HG03108 (cell line): ENCODE data around the gene CRIM1.

ENCODE experiments used
- ATAC-seq: cut with Tn5 transposase; IDR thresholded peaks from one replicate; pipeline ENCODE4 v1.9.1; 2021; ENCODE audit warnings: moderate library complexity; ENCODE audit not compliant: unreplicated experiment

CRIM1 gene

DNA sequence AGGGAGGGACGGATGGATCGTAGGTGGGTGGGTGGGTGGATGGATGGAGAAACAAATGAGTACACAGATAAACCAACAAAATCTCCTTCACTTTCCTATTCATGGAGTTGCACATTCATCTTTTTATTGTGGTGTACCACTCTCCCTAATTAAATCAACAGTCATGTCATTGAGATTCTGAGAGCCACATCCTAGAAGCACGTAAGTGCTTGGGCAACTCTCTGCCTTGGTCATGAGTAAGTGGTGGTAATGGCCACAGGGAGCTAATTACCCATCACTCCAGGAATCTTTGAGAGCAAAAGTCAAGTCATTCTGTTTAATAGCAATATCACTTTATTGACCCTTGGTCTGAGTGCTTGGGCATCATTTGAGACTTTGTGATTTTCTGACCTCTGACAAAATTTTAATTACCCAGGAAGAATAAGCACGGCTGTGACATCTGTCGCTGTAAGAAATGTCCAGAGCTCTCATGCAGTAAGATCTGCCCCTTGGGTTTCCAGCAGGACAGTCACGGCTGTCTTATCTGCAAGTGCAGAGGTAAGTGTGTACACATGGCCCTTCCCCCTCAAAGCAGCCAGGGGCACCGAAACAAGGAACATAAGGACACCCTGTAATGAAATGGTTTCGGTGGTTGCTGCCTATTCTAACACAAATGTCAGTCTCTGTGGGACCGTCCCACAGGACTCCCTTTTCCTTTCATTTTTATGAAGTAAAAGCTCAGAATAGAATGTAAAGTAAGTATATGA is 156.5 kb downstream of the CRIM1 start:
- ATAC-seq: no peak

DNA sequence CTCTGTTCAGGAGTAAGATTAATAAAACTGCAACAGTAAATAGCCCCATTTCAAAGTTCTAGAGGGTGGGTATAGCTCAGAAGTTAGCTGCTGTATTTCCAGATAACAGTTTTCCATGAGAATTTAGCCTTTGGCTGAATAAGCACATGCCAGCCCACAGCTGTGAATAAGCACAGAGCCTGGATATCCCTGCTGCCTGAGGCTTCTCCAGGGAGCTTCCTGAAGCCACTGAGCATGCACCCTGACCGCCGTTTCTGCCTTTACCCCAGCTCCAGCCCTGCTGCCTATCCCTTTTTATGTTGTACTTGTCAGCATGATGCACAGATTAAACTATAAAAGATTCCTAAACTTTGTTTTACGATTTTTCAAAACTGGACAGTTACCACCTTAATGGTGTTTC is 157.1 kb downstream of the CRIM1 start:
- no peak for ATAC-seq

DNA sequence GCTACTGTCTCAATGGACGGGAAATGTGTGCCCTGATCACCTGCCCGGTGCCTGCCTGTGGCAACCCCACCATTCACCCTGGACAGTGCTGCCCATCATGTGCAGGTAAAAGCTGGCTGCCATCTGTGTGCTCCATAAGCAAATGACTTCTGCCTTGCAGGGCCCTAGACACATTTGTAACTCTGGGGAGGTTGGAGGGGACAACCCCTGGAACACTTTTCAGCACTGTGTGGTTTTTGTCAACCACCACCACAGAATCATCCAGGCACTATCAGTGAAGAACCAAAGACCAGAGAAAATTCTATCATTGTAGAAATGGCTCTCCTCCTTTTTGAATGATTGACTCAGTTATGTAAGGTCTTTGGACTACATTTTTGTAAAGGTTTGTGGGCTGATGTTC is 158.1 kb downstream of the CRIM1 start:
- ATAC-seq: no peak

DNA sequence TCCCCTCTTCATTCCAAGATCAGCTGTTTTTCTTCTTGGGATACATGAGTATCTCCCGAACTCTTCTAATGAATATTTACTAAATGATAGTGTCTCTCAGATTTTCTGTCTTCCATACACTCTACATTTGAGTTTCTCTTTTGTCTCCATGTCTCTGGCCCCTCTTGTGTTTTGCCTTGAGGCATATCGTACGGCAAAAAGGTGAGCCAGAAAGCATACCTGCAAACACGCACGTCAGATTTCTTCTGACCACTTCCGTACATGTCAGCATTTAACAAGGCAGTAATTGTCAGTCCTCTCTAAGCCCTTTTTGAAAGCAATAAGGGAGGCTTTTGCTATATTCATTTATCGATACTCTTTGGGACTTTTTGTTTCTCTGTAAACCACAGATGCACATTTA is 160.0 kb downstream of the CRIM1 start:
- ATAC-seq: no peak

DNA sequence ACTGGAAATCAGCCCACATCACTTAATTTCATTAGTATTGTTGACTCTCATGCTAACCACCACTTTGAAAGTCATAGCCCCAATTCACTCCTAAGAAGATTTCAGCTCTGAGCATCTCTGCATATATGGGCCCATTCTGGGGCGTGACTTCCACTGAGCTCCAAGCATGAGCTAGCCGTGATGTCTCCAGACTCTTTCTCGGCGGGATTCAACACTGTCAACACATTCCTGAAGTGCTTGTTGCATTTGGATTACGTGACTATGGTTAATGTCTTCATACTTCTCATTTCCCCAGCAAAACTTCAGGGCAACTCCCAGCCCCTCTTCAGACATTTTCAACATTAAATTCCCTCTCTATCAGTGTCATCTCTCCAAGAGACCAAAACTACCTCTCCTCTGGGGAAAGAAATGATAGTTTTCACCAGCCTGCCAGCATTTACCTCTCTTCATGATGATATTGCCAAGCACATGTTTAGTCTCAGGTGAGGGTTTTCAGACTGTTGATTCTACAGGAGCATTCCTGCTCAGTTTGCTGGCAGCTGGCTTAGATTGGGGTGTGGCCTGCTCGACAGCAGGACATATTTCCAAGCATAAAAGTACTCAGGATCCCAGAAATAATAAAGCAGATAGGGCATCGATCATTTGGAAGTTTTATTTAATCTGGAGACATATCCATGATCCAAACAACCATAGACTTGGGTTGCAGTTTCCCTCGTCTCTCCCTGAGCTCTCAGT is 160.7 kb downstream of the CRIM1 start:
- ATAC-seq: no peak

DNA sequence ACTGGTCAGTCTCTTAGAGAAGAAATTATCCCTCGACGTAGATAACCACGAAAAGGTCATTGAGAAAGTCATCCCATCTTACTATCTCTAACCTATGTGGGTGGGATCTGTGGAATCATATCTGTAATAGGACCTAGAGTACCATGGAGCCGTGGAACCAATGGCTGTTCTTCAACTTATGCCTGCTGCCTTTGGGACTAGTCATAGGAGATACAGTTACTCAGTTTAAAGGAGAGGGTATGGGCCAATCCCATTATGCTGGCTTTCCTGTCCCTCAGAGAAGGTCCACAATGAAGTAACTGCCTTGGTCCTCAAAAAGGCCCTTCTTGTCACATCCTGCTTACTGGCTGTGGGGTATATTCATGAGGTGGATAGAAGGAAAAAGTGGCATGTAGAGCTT is 164.9 kb downstream of the CRIM1 start:
- no peak for ATAC-seq

DNA sequence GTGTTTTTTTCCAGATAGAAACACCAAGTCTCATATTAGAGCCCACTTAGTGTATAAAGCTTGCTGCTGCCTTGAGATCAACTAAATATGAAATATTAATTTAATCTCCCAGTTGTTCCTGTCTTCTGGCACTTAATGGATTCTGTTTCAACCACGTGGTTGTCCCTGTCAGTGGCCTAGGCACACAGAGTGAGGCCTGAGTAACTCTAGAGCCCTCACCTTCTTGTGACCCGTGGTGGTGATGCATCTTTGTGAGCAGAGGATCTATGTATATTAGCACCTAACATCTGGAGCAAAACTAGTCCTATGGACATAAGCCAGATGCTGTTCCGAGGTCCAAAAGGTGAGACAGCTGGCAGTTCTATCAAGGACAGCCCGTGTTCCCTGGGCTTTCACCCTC is 167.6 kb downstream of the CRIM1 start:
- ATAC-seq: no peak

DNA sequence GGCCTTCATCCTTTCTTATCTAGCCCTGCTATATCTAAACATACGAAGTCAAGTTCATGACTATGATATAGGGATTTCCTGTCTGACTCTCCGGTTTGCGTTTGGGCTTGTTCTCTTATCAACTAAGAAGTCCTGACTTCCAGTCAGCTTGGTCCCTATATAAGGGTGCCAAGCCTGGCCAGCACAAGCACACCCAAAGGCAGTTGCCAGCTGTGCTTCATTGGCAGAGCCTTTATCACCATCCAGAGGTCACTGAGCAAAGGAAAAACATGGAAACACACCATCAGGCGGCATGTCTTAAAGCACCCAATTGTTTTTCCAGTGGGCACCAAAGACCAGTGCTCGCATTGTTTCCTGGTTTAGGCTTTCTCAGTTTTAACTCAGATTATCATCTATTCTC is 169.7 kb downstream of the CRIM1 start:
- ATAC-seq: no peak

DNA sequence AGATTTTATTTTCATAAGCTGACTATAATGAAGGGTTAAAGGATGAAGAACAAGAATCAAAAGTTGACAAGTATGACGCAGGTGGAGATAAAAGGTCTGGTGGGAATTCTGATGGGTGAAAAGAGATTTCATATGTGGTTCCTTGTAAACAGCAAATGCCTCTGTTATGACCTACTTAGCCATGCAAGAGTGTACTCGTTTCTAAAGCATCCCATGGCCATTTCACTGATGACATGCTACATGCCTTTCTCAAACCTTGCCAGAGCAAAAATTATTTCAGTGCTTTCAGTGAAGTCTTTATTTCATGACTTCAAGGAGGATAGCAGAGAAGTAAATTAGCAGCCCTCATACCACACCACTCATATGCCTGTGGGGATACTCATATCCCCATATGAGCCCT is 170.6 kb downstream of the CRIM1 start:
- ATAC-seq: no peak

DNA sequence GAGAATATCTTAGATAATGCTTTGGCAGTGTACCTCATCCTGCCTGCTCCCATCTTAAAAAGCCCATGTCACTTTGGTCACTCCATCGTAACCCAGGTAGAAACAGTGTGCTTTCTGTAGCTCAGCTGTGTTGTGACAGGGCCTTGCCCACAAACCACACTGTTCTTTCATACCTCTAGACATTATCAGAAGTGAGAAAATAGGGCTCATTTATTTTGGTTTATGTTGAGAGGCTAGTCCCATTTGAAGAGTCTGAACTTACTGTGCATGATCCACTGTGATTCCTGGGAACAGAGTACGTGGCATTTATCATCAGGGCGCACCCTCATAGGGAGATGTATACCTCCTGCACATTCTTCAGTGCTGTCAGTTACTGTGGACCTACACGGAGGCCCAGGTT is 172.7 kb downstream of the CRIM1 start:
- peak; percentile 53 for ATAC-seq

DNA sequence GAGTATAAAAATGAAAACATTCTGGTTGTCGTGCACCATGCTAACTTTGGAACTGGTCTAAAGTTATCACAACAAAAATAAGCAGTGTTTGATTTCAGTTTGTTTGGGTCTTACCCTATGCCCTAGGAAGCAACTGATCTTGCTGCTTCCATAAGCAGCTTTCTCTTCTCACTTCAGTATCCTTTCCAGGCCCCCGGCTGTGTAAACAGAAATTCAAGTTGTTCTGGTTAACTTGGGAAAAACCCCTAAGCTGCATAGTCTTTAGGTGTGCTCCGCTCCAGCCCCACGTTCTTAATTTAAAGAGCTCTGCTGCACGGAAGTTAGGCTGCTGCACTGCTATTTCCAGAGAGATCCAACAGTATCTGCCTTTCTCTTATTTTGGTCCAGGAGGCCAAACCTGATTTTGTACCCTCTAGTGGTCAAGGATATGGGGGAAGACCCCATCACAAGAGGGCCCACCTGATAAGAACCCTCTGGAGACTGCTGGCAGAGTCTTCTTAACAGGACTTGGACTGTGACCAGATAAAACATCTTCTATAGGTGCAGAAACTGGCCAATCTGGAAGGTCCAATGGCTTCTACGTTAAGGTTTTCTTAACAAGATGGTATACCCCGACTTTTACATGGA is 173.3 kb downstream of the CRIM1 start:
- no peak for ATAC-seq

DNA sequence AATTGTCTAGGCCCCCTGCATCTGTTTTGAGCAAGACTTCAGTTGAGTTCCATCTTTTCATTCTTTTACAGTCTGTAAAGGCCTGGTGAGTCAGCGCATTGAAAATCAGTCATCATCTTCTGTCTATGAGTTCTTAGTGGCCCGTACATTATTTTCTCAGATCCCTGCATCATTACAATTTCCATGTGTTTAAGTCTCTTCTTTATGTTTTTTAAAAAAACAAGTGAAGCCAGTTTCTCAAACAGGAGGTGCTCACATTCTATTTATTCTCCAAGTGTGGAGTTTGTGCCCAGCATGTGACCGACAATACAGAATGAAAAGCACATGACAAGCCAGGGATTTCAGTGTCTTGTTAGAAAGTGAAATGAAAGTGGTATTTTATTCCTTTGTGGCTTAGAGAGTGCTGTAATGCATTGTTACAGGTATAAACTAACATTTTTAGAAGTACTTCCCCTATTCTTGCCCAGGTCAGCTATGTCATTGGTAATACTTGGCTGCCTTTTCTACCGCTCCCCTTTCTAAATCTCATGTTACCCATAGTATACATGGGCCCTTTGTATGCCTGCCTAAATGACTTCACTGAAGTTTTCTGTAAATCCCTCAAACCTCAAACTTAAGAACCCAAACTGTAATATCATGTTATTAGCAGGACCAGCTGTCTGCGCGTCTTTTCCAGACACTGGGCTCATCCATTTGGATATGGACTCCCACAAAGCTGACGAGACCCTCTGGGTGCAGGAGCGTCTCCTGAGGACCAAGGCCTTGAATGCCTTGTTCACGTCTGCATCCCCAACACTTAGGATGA is 174.8 kb downstream of the CRIM1 start:
- peak; percentile 71 for ATAC-seq

DNA sequence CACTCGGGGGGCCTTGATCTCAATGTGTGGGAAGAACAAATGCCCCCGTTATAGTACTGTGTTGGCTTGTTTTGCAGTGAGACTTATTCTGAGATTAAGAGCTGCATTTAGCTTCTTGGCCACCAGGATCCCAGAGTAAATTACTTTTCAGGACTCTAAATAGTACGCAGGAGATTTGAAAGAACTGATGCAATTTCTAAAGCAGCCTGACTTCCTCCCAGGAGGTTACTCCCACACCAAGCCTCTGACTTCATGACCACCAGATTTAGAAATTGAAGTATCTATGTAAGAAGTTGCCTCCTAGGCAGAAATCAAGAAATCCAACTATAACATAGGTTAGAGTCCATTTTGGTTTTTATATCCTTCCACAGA is 175.4 kb downstream of the CRIM1 start:
- ATAC-seq: no peak

DNA sequence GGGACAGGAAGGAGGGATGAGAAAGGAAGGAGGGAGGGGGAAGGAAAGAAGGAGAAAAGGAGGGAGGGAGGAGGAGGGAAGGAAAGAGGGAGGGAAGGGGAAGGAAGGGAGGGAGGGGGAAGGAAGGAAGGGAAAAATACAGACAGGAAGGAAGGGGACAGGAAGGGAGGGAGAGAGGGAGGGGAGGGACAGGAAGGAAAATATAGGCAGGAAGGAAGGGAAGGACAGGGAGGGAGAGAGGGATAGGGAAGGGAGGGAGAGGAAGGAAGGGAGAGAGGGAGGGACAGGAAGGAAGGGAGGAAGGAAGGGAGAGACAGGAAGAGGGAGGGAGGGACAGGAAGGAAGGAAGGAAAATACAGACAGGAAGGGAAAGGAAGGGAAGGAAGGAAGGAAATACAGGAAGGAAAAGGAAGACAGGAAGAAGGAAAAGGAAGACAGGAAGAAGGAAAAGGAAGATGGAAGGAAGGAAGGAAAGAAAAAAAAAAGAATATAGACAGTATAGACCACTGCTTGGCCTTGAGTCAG is 178.8 kb downstream of the CRIM1 start:
- no peak for ATAC-seq

DNA sequence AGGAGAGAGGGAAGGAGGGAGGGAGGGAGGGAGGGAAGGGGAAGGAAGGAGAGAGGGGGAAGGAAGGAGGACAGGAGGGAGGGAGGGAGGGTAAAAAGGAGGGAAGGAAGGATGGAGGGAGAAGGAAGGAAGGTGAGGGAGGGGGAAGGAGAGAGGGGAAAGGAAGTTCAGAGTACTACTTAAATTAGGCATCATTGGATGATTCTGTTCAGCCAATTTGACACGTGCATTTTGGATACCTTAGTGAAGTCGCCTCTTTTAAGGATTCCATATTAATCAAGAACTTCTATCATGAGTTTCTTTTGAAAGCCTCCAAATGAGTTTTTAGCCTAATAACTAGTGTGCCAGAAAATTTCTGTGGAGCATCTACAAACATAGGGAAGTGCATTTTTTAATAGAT is 179.5 kb downstream of the CRIM1 start:
- ATAC-seq: no peak

DNA sequence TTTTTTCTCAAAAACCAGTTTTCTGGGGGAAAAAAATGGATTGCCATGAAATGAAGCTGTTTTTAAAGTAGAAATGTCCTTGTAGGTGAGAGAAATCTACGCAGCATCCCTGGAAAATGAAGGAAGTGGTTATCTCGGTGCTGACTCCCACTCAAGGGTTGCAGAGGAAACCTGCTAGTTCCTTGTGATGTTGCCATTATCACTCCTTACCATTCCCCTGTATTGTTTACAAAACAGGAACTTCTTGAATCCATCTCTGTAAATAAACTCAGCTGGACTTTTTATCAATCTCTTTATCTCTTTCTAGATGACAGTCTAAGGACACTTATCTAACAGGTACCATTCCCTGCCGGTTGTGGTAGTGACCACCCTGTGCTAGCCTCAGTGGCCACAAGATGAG is 181.2 kb downstream of the CRIM1 start:
- ATAC-seq: no peak

DNA sequence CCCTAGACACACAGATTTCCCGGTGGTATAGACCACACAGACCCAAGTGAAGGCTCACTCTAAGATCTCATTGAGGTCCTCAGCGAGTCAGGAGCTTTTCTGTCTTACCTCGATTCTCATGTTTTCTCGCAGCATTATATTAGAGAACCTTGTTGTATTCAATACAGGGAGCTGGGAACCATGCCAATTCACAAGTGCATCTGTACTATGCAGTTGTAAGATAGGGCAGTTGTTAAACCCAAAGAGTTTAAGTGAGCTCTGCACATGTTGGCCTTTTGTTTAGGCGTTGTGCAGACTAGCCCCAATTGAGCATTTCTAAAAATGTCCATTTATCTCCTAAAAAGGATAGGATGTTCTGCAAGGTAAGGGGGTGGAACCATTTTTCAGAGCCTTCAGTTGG is 182.8 kb downstream of the CRIM1 start:
- ATAC-seq: no peak

DNA sequence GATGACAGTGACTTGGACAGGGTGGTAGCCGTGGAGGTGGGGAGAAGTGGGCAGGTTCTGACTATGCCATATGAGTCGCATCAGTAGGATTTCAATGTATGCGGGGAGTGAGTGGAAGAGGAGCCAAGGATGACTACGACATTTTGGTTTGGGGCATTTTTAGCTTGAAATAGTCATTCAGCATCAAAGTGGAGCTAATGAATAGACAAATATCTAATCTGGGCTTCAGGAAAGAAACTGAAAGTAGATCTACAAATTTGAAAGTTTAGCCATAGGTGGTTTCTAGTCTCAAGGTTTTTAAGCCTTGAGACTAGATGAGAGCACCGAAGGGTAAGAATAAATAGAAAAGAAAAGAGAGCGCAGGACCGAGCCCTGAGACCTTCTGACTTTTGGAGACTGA is 184.1 kb downstream of the CRIM1 start:
- peak; percentile 53 for ATAC-seq

DNA sequence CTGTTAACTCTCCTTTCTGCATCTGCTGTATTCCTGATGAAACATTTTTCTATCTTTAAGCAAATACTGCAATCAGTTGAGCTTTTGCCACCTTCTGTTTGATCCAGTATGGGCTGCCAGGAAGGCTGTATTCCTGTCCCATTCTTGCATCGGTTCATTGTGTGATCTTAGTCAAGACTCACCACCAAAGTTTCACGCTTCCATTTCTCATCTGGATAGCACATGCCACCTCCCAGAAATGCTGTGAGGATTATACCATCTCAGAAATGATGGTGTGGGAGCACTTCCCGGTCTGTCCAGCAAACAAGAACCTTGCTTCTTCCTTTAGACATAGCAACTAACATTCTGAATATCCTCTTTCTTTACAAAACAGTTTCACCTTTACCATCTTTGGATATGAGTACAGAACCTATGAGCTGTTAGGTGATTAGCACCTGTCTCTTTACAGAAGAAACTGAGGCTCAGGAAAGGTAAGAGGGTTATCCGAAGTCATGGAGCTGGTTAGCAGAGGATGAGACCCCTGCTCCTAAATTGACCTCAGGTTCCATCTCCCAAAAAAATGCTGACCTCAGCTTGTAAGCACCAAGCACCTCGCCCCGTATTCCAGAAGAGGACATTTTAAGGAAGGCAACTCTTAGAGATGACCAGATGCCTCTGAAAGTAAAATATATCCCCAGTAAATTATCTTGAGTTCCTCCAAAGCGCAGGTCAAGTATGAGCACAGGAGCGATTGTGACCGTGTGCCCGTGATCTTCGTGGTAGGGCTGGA is 185.6 kb downstream of the CRIM1 start:
- ATAC-seq: no peak

DNA sequence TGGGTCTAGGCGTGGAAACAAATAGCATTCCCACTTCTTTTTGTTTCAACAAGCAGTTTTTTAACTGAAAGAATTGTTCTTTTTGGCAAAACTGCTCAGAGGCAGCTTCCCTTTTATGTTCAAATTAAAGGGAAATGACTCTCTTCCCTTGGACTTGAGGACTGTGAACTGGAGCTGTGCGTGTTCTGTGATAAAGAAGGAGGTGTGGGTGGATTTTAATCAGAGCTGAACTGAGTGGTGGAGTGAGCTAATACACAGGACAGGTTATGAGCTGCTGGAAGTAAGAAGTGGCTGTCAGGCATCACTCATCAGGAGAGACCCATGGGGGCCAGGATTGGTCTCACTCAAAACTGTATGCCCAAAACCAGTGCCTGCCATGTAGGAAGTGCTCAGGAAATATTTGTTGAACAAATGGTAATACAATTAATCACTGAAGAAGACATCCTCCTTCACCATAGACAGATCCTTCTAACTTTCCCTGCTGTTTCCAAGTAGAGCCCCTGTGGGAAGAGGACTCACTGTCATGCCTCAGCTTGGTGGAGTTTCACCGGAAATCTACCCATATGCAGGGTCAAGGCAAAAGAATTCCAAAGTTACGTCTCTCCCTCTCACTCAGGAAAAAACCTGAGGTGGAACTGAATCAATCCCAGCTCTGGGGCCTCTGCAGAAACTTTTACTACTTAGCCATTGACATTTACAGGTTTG is 186.5 kb downstream of the CRIM1 start:
- ATAC-seq: no peak
